HG02840 (cell line): ENCODE data around the gene ARHGDIA.

Experiments
- ATAC-seq: cut with Tn5 transposase; IDR thresholded peaks from one replicate; pipeline ENCODE4 v1.9.1; 2021; ENCODE audit warnings: mild to moderate bottlenecking, moderate library complexity, moderate number of reproducible peaks; ENCODE audit not compliant: unreplicated experiment, low FRiP score

Gene ARHGDIA

GRCh38 chr17:81831957-81832607, 39.1 kb downstream of the ARHGDIA start:
- ATAC-seq, result peak; percentile 3

DNA sequence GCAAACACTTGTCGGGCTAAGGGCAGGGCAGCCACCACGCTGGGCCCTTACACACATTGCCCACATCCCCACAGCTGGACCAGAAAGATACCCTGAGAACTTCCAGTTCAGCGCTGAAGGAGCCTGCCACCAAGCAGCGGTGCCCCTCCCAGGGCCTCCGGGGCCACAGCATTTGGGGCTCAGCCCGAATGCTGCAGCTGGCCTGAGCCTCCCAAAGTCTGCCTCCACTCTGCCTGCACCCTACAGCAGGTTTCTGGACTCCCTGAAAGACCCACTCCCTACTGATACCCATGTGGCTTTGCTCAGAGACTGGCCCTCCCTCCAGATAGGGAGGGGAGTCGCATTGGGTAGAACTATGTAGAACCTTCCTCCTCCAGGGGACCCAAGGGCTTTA, 39.6 kb downstream of the ARHGDIA start:
- no peak for ATAC-seq

DNA sequence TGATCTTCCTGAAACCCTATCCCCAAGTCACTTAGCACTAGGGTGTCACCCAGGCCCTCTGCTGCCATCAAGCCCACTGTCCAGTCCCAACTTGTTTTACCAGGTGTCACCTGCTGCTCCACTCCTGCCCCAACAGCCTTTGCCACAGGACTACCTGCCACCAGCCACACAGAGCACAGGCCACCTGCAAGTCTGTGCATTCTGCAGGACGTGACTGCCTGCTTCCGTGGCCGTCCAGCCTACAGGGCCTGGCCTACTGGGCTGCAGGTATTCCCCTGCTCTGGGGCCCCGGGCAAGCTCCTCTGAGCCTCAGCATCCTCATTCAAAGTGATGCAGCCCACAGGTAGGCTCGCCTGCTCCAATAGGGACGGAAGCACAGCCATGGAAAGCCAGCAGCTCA, 41.3 kb downstream of the ARHGDIA start:
- ATAC-seq, result no peak

- ATAC-seq, result no peak
Measured at GRCh38 chr17:81828656-81829055, 42.5 kb downstream of the ARHGDIA start.

DNA sequence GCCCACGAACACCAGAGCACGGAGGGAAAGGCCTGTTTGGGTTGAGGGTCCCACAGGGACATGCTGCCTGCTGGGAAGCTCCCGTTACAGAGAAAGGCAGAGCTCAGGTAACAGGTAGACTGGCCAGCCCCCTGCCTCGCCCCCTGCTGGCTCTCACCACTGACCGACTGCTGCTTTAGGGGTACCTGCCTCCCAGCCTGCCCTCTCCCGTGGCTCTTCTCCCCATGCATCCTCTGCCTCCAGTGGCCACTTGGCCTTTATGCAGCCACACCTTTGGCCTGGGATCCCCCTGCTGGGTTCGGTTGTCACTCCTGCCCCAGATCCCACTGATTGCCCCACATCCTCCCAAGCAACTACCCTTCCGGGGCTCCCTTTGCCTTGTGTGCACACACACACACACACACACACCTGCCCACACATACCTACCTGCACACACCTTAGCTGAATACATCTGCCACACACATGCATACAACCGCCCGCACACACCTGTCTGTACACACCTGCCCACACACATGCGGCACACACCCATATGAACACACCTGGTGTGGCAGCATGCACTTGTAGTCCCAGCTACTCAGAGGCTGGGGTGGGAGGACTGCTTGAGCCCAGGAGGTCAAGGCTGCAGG, 45.2 kb downstream of the ARHGDIA start:
- ATAC-seq, result no peak

- ATAC-seq, result no peak
Measured at GRCh38 chr17:81824595-81824994, 46.5 kb downstream of the ARHGDIA start.

DNA sequence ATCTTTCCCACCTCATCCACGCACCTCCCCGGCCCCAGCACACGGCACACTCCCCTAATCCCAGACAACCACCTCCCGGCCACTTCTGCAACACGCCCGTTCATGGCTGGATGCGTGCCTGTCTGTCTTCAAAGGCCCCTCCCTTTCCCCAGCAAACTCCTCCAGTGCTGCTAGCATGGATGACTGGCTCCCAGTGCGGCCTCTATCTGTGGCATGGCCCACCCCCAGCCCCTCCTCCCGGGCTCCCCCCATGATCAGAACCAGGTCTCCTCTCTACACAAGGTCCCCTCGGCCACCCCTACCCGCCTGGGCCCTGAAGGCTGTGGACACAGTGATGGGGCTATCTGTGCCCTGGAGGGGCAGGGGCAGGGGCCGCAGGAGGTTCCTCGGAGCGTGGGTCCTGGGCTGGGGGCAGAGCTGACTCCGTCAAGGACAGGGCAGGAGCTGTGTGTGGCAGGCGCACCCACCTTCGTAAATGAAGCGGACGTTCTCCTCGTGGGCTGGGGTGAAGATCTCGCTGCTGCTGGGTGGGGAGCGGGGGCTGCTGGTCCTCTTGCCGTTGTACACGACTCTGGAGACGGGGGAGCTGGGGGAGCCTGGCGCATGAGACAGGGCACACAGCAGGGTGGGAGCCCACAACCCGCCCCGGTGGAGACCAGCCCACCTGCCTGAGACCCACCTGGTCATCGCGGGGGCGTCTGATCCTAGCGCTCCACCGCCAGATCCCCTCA, 47.2 kb downstream of the ARHGDIA start:
- ATAC-seq, result no peak

GRCh38 chr17:81822996-81823819, 47.9 kb downstream of the ARHGDIA start:
- ATAC-seq, result no peak

DNA sequence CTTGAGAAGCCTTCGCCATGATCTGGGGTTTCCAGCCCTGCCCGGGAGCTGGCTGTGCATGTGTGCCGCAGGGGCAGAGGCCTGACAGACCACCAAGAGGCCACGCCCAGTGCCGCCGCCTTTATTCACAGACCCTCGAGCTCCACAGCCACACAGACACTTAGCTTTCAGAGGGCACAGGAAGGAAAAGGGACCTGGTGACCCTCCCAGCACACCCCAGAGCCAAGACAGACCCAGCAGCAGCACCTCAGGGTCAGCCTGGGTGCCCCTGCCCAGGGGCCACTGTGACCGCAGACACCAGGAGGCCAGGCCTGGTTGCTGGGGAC, 48.9 kb downstream of the ARHGDIA start:
- no peak for ATAC-seq

DNA sequence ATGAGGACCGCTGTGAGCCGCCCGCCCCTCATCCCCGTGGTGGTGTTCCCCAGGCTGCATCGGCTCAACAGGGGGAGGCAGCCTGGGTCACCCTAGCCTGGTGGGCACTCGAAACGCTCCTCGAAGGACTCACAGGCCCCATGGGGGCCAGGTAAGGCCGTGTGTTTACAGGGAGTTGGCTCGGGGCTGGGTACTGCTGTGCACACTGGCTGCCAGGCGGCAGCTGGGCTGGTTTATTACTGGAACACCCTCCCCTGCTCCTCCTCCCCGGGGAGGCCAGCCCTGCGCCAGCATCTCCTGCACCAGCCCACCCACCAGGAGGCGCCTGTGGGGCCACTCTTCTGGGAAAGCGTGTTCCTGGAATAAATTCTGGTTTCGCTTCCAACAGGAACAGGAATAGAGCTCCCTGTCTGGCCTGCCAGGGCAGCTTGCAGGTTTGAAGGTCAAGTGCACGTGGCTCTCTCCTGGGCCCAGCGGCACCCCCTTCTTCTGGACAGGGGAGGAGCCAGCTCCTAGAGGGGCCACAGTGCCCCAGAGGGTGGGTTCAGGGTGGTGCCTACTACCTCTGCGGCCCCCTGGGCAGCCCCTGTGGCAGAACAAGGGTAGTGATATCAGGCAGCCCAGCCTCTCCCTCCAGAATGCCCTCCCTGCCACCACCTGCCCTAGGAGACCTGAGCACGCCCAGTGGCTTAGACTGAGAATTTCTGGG, 49.4 kb downstream of the ARHGDIA start:
- no peak for ATAC-seq

GRCh38 chr17:81821147-81821546, 50.0 kb downstream of the ARHGDIA start:
- no peak for ATAC-seq

DNA sequence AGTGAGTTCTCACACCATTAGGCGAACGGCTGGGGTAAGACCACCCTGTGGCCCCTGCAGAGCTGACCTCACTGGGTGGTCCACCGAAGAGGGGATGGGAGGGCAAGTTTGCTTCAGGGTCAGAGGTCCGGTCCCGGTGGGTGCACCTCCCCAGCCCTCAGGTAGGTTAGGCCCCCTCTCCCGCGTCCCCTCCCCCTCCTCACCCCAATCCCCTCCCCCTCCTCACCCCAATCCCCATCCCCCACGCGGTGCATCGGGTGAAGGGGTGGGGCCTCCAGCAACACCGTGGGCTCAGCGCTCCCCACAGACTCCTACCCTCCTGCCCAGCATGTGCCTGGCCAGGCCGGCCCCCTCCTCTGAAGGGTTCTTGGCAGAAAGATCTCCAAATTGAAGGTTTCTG, 51.4 kb downstream of the ARHGDIA start:
- ATAC-seq, result no peak

GRCh38 chr17:81817758-81818147, 53.4 kb downstream of the ARHGDIA start:
- ATAC-seq, result no peak
